ENCODE results near the gene OPA1. TPM values are rescaled to one million over a fixed set of nuclear protein-coding genes. Genes with fewer than 3 reads are reported as not detected.

OPA1 gene
- total RNA-seq, 4 donors from 2014 or later = 33.0 to 57.4 (median 39.4) TPM

DNA sequence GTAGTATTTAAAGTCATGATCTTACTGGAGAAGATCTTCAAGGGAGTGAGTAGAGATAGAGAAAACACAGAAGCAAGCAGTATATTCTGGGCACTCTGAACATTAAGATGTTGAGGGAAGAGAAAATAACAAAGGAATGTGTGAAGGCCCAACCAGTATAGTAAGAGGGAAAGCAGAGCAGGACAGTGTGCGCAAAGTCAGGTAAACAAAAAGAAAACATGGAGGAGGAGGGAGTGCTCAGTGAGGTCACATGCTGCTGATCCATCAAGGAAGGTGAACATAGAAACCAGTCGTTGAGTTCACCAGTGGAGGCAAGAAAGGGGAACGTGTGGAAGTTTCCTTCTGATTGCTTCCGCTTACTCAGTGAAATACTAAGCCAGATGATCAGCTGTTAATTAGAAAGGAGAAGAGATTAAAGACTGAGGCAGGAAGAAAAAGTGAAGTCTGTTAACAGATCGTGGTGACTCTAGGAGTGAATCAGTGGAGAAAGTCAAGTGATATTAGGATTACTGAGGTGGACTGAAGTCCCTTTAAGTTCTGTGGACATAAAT, 47.2 kb downstream of the OPA1 start:
- intact Hi-C loops (cut with DNase I; ENCODE audit: low total_unique reads) = no loop called here
- DNase-seq (ENCODE audit: low spot score in 2 of 2) = no peak
- no peak for TF ChIP-seq POLR2A (IDR thresholded peaks at IDR 0.05)
- no peak overlapping the region for H3K4me3 ChIP-seq (ENCODE audit: low read depth, poor library complexity, severe bottlenecking)
- 82 to 85% methylated on average over 5 of the region's 5 CpGs for WGBS, 2 donors

DNA sequence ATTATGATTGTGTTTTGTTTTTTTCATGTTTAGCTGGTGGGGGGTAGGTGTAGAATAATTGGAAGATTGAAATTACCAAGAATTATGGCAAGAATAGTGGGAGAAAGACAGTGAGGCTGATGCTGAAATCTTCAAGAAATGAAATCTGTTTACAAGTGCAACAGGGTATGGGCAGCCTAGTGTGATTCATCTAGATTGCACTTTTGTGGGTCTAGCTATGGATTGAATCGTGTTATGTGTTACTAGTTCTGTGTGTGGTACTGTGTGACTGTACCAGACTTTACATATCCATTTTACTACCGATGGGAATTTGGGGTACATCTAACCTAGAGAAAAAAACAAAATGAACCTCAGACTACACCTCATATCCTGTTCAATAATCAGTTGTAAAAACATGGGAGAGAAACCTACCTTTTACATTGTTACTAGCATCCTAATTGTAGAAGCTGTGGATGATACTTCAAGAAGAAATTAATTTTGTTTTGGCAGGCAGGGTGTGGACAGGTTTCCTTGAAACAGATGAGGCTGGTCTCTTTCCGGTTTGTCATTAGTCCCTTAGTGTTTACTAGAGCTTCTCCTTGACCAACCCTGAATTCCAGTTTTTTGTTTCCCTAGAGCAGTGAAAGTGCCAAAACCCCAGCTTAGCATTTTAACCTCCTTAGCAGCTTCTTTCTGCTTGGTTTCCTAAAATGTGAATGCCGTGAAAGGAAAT, 47.9 kb downstream of the OPA1 start:
- intact Hi-C loops (cut with DNase I; ENCODE audit: low total_unique reads) = no loop called here

DNA sequence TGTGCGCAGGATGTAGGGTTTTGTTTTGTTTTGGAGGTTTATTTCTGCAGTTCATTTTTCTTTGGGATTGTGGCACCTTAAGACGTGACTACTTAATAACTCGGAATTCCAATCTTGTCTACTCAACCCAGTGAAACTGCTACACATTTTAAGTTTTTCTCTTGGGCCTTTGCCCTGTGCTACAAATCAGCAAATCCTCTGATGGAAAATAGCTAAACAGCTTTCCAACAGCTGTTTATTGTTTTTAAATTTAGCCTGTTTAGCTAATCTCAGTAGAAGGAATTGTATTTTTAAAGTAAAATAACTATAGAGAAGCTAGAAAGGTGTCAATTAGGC, 48.4 kb downstream of the OPA1 start:
- intact Hi-C loops (cut with DNase I; ENCODE audit: low total_unique reads) = no loop called here
- no peak for DNase-seq (ENCODE audit: low spot score in 2 of 2)
- 68 to 78% methylated on average over 3 of the region's 3 CpGs for WGBS, 2 donors
- H3K4me3 ChIP-seq (ENCODE audit: low read depth, poor library complexity, severe bottlenecking) = no peak overlapping the region
- TF ChIP-seq, protein P1, sequence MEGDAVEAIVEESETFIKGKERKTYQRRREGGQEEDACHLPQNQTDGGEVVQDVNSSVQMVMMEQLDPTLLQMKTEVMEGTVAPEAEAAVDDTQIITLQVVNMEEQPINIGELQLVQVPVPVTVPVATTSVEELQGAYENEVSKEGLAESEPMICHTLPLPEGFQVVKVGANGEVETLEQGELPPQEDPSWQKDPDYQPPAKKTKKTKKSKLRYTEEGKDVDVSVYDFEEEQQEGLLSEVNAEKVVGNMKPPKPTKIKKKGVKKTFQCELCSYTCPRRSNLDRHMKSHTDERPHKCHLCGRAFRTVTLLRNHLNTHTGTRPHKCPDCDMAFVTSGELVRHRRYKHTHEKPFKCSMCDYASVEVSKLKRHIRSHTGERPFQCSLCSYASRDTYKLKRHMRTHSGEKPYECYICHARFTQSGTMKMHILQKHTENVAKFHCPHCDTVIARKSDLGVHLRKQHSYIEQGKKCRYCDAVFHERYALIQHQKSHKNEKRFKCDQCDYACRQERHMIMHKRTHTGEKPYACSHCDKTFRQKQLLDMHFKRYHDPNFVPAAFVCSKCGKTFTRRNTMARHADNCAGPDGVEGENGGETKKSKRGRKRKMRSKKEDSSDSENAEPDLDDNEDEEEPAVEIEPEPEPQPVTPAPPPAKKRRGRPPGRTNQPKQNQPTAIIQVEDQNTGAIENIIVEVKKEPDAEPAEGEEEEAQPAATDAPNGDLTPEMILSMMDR (IDR thresholded peaks at IDR 0.05) = no peak
- TF ChIP-seq POLR2A (IDR thresholded peaks at IDR 0.05) = no peak

More for the DNA sequence above, 47.9 kb downstream of the OPA1 start:
- DNase-seq (ENCODE audit: low spot score in 2 of 2) = no peak
- 80 to 81% methylated on average over 4 of the region's 4 CpGs for WGBS, 2 donors
- no peak for TF ChIP-seq POLR2A (IDR thresholded peaks at IDR 0.05)
- H3K4me3 ChIP-seq (ENCODE audit: low read depth, poor library complexity, severe bottlenecking) = no peak overlapping the region

DNA sequence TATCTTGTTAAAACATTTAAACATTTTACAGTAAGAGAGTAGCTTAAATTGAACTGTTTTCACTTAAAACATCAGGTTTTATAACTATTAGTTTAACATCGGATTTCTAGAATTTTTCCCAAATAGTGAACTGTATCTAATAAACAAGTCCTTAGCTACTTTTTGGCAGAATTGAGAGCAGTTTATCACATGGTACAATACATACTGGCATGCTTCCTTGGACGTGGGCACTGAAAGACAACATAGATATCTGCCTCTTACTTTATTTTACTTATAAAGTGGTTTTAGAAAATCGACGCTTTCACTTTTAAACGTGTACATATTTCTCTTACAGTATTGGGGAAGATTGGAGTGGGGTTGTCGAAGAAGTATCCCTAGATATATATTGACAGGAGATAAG, 52.8 kb downstream of the OPA1 start:
- no peak for TF ChIP-seq POLR2A (IDR thresholded peaks at IDR 0.05)
- TF ChIP-seq, protein P1 (IDR thresholded peaks at IDR 0.05) = no peak
- 79 to 87% methylated on average over 6 of the region's 6 CpGs for WGBS, 2 donors
- intact Hi-C loops (cut with DNase I; ENCODE audit: low total_unique reads) = no loop called here
- no peak for DNase-seq (ENCODE audit: low spot score in 2 of 2)
- no peak overlapping the region for H3K4me3 ChIP-seq (ENCODE audit: low read depth, poor library complexity, severe bottlenecking)

DNA sequence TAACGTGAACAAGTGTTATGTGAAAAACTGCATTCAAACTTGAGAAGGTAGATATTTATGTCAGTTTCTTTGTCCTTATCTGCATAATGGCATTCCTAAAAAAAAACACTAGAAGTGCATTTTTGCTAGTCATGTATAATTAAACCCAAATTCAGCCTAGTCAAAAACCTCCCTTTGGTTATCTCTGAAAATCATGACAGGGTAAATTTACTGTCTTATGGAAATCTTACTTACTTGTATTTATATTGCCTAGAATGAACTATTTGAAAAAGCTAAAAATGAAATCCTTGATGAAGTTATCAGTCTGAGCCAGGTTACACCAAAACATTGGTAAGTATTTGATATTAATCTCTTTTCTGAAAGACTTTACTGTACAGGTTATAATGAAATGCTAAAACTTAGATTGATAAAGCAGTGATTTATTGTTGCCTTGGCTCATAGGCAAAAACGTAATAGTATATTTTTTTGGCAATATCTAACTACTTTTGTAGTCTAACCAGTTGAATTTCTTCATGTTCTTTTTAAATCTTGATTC, 55.6 kb downstream of the OPA1 start:
- no peak overlapping the region for H3K4me3 ChIP-seq (ENCODE audit: low read depth, poor library complexity, severe bottlenecking)
- TF ChIP-seq POLR2A (IDR thresholded peaks at IDR 0.05) = no peak
- TF ChIP-seq, protein P1 (IDR thresholded peaks at IDR 0.05) = no peak
- WGBS, 2 donors = 54 to 69% methylated on average over 2 of the region's 2 CpGs
- no peak for DNase-seq (ENCODE audit: low spot score in 2 of 2)
- intact Hi-C loops (cut with DNase I; ENCODE audit: low total_unique reads) = no loop called here

DNA sequence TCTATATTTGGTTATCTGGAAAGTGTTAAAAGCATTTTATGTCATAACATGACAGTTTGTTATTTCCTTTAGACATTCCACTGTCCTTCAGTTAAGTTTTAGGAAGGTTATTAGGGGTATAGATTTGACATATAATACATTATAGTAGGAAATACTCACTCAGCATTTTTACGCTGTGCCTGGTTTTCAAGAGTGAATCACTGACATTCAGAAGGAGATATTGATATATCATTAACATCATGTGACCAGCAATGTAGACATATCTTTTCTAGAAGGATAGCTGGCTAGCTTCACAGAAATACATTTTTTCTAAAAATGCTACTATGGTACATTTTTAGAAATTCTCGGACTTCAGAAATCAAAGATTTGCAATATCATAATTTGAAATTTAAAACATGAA, 57.6 kb downstream of the OPA1 start:
- 95 to 96% methylated on average over 2 of the region's 2 CpGs for WGBS, 2 donors
- no peak overlapping the region for H3K4me3 ChIP-seq (ENCODE audit: low read depth, poor library complexity, severe bottlenecking)
- TF ChIP-seq POLR2A (IDR thresholded peaks at IDR 0.05) = no peak
- TF ChIP-seq, protein P1 (IDR thresholded peaks at IDR 0.05) = no peak
- no peak for DNase-seq (ENCODE audit: low spot score in 2 of 2)
- intact Hi-C loops (cut with DNase I; ENCODE audit: low total_unique reads) = no loop called here
